ENCODE measurements around the gene PIP5KL1. TPM values are rescaled to one million over a fixed set of nuclear protein-coding genes. Genes with fewer than 3 reads are reported as not detected.

PIP5KL1 gene
- total and polyA plus RNA-seq, 7 experiments from 2014 or later = 0.17 to 2.9 (median 1.9) TPM; not detected in 1

DNA sequence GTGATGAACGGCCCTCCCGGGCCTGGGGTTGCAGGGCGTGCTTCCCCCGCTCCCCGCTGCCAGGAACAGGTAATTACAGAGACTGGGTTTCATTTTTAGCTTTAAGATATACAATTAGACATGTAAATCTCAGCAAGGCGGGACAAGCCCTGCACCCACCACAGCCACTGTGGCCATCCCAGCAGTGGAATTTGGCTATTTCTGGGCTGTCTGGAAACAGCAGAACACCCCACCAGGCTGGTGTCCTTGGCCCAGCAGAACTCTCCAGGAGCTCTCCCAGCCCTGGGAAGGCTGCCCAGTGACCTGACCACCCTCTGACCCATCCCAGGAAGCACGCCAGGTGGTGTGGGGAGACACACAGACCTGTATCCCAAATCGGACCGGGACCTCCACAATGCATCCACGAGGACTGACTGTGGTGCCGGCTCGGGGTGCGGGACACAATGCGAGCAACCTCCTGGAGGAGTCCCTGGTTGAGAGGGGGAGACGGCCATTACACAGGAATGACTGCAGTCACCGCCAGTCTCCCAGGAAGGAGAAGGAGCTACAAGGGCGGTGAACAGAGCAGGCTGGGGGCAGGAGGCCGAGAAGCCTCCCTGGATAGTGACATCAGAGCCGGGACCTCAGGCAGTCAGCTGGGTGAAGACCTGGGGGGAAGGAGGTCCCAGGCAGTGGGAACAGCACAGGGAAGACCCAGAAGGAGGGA is 32.9 kb upstream of the PIP5KL1 start:
- Mint-ChIP-seq H3K27me3 (no peaks in the 10 kb centered on the region), H3K36me3 (peaks cover 4 to 54% (median 29%) of the 10 kb centered on the region in 5 donors), H3K27ac (peak overlapping the region; percentile 49 to 99 (median 96)), H3K4me1 (peaks cover 73 to 100% (median 93%) of the 10 kb centered on the region in 7 donors), H3K9me3 (peaks cover 0 to 3% (median 0%) of the 10 kb centered on the region in 11 donors), H3K4me3 (peak overlapping the region; percentile 54 to 99 (median 94))
- peaks cover 0 to 45% (median 9%) of the 10 kb centered on the region in 3 experiments for H3K36me3 ChIP-seq (ENCODE audit: control insufficient read depth in 2 of 3, insufficient read depth in 3 of 3, low read length in 3 of 3)
- peak; percentile 20 for ATAC-seq
- intact Hi-C loops (cut with micrococcal nuclease) = no loop called here
- ChIA-PET CTCF (interaction anchor here (0.9 to 13.2 kb wide), 3 partner anchors 68 to 155 kb away, joined by 3 to 253 read pairs (median 3); no protein-coding TSS in a partner anchor), POLR2A (interaction anchor here (1.0 to 61.3 kb wide), 4 partner anchors 4 to 108 kb away, joined by 3 to 1719 read pairs (median 1615); partner anchors contain the start of genes DPM2 and EEIG1)
- peak overlapping the region; percentile 48 for H3K4me3 ChIP-seq (ENCODE audit: low read length)
- H3K27ac ChIP-seq (ENCODE audit: low read depth, low read length) = peak overlapping the region; percentile 84
- DNase-seq = no peak
- H3K4me1 ChIP-seq (ENCODE audit: control insufficient read depth in 2 of 2, insufficient read depth in 2 of 2, low read length in 2 of 2) = peaks cover 87 to 99% of the 10 kb centered on the region in 2 donors
- no peaks in the 10 kb centered on the region for H3K9me3 ChIP-seq (ENCODE audit: control insufficient read depth in 2 of 3, low read length in 3 of 3)
- H3K27me3 ChIP-seq (ENCODE audit: control insufficient read depth in 2 of 2, insufficient read depth in 2 of 2, low read length in 2 of 2) = no peaks in the 10 kb centered on the region

DNA sequence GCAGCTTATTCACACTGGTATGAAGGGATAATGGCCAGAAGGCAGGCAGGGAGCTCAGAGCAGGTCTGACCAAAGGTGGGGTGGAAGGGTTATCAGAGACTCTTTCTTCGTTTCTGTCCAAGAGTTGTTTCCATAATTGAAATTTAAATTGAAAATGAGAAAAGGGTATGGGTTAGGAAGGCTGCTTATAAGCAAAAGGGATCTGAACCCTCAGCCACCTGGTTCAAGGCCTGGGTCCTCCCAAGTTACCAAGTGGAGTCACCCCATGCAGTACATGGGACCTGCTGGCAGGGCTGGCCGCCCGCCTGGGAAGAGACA is 32.4 kb upstream of the PIP5KL1 start:
- intact Hi-C loops (cut with micrococcal nuclease) = no loop called here
- peak overlapping the region; percentile 84 for H3K27ac ChIP-seq (ENCODE audit: low read depth, low read length)
- ATAC-seq (no peak), DNase-seq (no peak)
- ChIA-PET POLR2A (interaction anchor here (1.0 to 61.3 kb wide), 4 partner anchors 4 to 109 kb away, joined by 3 to 1719 read pairs (median 1615); partner anchors contain the start of genes DPM2 and EEIG1), CTCF (interaction anchor here (1.0 to 13.2 kb wide), 2 partner anchors 69 to 86 kb away, joined by 3 to 253 read pairs; no protein-coding TSS in a partner anchor)
- H3K4me3 ChIP-seq (ENCODE audit: low read length) = peak overlapping the region; percentile 48
- Mint-ChIP-seq H3K27ac (peak overlapping the region in 8 of 9 donors; percentile 90 to 99 (median 96)), H3K4me1 (peaks cover 71 to 100% (median 91%) of the 10 kb centered on the region in 7 donors), H3K4me3 (peak overlapping the region; percentile 54 to 99 (median 94)), H3K9me3 (peaks cover 0 to 3% (median 0%) of the 10 kb centered on the region in 11 donors), H3K27me3 (no peaks in the 10 kb centered on the region), H3K36me3 (peaks cover 4 to 50% (median 29%) of the 10 kb centered on the region in 5 donors)
- H3K9me3 ChIP-seq (ENCODE audit: control insufficient read depth in 2 of 3, low read length in 3 of 3) = no peaks in the 10 kb centered on the region
- H3K36me3 ChIP-seq (ENCODE audit: control insufficient read depth in 2 of 3, insufficient read depth in 3 of 3, low read length in 3 of 3) = peaks cover 0 to 43% (median 9%) of the 10 kb centered on the region in 3 experiments
- H3K27me3 ChIP-seq (ENCODE audit: control insufficient read depth in 2 of 2, insufficient read depth in 2 of 2, low read length in 2 of 2) = no peaks in the 10 kb centered on the region
- H3K4me1 ChIP-seq (ENCODE audit: control insufficient read depth in 2 of 2, insufficient read depth in 2 of 2, low read length in 2 of 2) = peaks cover 86 to 99% of the 10 kb centered on the region in 2 donors

DNA sequence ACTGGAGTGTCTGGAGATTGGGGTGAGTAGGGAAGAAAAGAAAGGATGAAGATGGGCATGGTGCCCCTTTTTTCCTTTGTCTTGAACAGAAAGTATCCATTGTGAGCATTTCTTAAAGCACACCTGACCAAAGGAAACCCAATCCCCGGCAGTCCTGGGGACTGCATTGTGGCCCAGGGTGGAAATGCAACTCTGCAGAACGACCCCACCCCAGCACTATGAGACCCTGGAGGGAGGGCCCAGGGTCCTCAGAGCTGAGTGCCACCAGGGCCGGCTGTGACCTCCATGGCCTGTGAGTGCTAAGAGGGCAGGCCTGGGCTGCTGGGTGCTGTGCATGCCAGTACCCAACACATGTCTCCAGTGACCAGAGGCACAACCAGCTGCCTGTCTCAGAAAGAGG is 31.7 kb upstream of the PIP5KL1 start:
- no peak for ATAC-seq

DNA sequence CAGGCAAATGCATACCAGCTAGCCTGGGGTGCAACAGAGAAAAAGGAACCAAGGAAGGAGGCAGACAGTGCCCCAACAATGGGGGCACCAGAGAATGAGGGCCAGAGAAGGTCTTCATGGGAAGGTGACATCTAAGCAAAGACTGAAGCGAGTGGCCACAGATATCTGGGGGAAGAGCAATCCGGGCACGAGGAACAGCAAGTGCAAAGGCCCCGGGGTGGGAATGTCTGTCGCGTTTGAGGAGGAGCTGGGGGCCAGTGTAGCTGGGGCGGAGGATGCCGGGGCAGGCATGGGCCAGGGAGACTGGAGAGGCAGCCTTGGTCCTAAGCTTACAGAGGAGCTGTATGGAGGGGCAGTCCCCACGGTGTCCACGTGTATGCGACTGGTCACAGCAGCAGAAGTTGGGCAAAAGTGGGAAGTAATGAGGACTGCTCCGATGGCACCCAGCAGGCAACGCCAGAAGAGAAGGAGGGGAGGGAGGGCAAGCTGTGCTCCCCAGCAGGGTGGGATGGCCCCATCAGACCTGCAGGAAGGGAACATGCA is 31.1 kb upstream of the PIP5KL1 start:
- no peak for ATAC-seq
- Histone ChIP-seq H3K4me3 (ENCODE audit: low read length) (no peak overlapping the region), H3K27ac (ENCODE audit: low read depth, low read length) (peak overlapping the region; percentile 84), H3K36me3 (ENCODE audit: control insufficient read depth in 2 of 3, insufficient read depth in 3 of 3, low read length in 3 of 3) (peaks cover 0 to 43% (median 9%) of the 10 kb centered on the region in 3 experiments), H3K9me3 (ENCODE audit: control insufficient read depth in 2 of 3, low read length in 3 of 3) (no peaks in the 10 kb centered on the region), H3K4me1 (ENCODE audit: control insufficient read depth in 2 of 2, insufficient read depth in 2 of 2, low read length in 2 of 2) (peaks cover 76 to 98% of the 10 kb centered on the region in 2 donors), H3K27me3 (ENCODE audit: control insufficient read depth in 2 of 2, insufficient read depth in 2 of 2, low read length in 2 of 2) (no peaks in the 10 kb centered on the region)
- ChIA-PET CTCF (interaction anchor here (1.4 to 13.2 kb wide), 6 partner anchors 9 to 110 kb away, joined by 3 to 253 read pairs (median 6); no protein-coding TSS in a partner anchor), POLR2A (interaction anchor here (0.6 to 61.3 kb wide), 4 partner anchors 6 to 105 kb away, joined by 3 to 1719 read pairs (median 1615); partner anchors contain the start of genes DPM2, EEIG1 and NAIF1)
- H3K27ac Mint-ChIP-seq = peak overlapping the region; percentile 81 to 99 (median 96)
- H3K27me3 Mint-ChIP-seq = no peaks in the 10 kb centered on the region
- peak overlapping the region; percentile 48 to 99 (median 94) for H3K4me3 Mint-ChIP-seq
- peaks cover 0 to 3% (median 0%) of the 10 kb centered on the region in 11 donors for H3K9me3 Mint-ChIP-seq
- peaks cover 4 to 49% (median 29%) of the 10 kb centered on the region in 5 donors for H3K36me3 Mint-ChIP-seq
- peaks cover 66 to 100% (median 91%) of the 10 kb centered on the region in 7 donors for H3K4me1 Mint-ChIP-seq
- intact Hi-C loops (cut with micrococcal nuclease) = no loop called here
- no peak for DNase-seq

More for the DNA sequence above, 31.7 kb upstream of the PIP5KL1 start:
- peak overlapping the region; percentile 54 to 99 (median 94) for H3K4me3 Mint-ChIP-seq
- Histone ChIP-seq H3K4me1 (ENCODE audit: control insufficient read depth in 2 of 2, insufficient read depth in 2 of 2, low read length in 2 of 2) (peaks cover 79 to 99% of the 10 kb centered on the region in 2 donors), H3K4me3 (ENCODE audit: low read length) (no peak overlapping the region), H3K9me3 (ENCODE audit: control insufficient read depth in 2 of 3, low read length in 3 of 3) (no peaks in the 10 kb centered on the region), H3K27ac (ENCODE audit: low read depth, low read length) (peak overlapping the region; percentile 84), H3K27me3 (ENCODE audit: control insufficient read depth in 2 of 2, insufficient read depth in 2 of 2, low read length in 2 of 2) (no peaks in the 10 kb centered on the region), H3K36me3 (ENCODE audit: control insufficient read depth in 2 of 3, insufficient read depth in 3 of 3, low read length in 3 of 3) (peaks cover 0 to 43% (median 9%) of the 10 kb centered on the region in 3 experiments)
- DNase-seq = no peak
- ChIA-PET POLR2A (interaction anchor here (0.6 to 61.3 kb wide), 4 partner anchors 5 to 104 kb away, joined by 3 to 1719 read pairs (median 1615); partner anchors contain the start of genes DPM2, EEIG1 and NAIF1), CTCF (interaction anchor here (1.0 to 13.2 kb wide), 4 partner anchors 15 to 86 kb away, joined by 3 to 253 read pairs (median 4); no protein-coding TSS in a partner anchor)
- peaks cover 0 to 3% (median 0%) of the 10 kb centered on the region in 11 donors for H3K9me3 Mint-ChIP-seq
- H3K36me3 Mint-ChIP-seq = peaks cover 4 to 50% (median 29%) of the 10 kb centered on the region in 5 donors
- peak overlapping the region in 8 of 9 donors; percentile 90 to 99 (median 96) for H3K27ac Mint-ChIP-seq
- H3K4me1 Mint-ChIP-seq = peaks cover 66 to 100% (median 91%) of the 10 kb centered on the region in 7 donors
- no peaks in the 10 kb centered on the region for H3K27me3 Mint-ChIP-seq
- intact Hi-C loops (cut with micrococcal nuclease) = no loop called here

DNA sequence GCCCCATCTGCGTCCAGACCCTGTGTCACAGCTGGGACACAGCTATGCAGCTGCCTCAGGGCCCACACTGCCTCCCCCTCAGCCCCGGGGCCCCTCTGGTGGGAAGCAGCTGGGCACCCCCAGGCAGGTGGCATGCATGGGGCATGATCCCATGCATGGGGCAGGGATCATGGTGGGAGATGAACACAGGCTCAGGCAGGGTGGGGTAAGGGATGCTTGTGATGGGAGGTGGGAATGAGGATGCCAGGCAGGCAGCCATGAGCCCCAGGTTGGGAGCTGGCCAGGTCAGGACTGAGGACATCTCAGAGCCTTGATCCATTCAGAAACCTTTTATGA is 30.5 kb upstream of the PIP5KL1 start:
- ChIA-PET POLR2A (interaction anchor here (33.9 to 61.3 kb wide), 3 partner anchors 6 to 65 kb away, joined by 1511 to 1719 read pairs (median 1719); partner anchors contain the start of genes DPM2 and EEIG1), CTCF (interaction anchor here (1.0 to 13.2 kb wide), 7 partner anchors 9 to 111 kb away, joined by 3 to 253 read pairs (median 5); no protein-coding TSS in a partner anchor)
- Histone ChIP-seq H3K27me3 (ENCODE audit: control insufficient read depth in 2 of 2, insufficient read depth in 2 of 2, low read length in 2 of 2) (no peaks in the 10 kb centered on the region), H3K4me1 (ENCODE audit: control insufficient read depth in 2 of 2, insufficient read depth in 2 of 2, low read length in 2 of 2) (peaks cover 78 to 94% of the 10 kb centered on the region in 2 donors), H3K36me3 (ENCODE audit: control insufficient read depth in 2 of 3, insufficient read depth in 3 of 3, low read length in 3 of 3) (peaks cover 0 to 43% (median 9%) of the 10 kb centered on the region in 3 experiments), H3K4me3 (ENCODE audit: low read length) (no peak overlapping the region), H3K27ac (ENCODE audit: low read depth, low read length) (peak overlapping the region; percentile 84), H3K9me3 (ENCODE audit: control insufficient read depth in 2 of 3, low read length in 3 of 3) (no peaks in the 10 kb centered on the region)
- ATAC-seq (no peak), DNase-seq (no peak)
- Mint-ChIP-seq H3K4me3 (peak overlapping the region; percentile 48 to 98 (median 92)), H3K27ac (peak overlapping the region; percentile 81 to 99 (median 96)), H3K36me3 (peaks cover 4 to 49% (median 29%) of the 10 kb centered on the region in 5 donors), H3K9me3 (peaks cover 0 to 3% (median 0%) of the 10 kb centered on the region in 11 donors), H3K27me3 (no peaks in the 10 kb centered on the region), H3K4me1 (peaks cover 68 to 97% (median 90%) of the 10 kb centered on the region in 7 donors)
- intact Hi-C loops (cut with micrococcal nuclease) = no loop called here

All from naive thymus-derived CD4-positive, alpha-beta T cell (primary cell).